Activated CD8-positive, alpha-beta T cell treated with anti-CD3 and anti-CD28 coated beads for 36 hours (primary cell): ENCODE measurements around the gene SMARCE1. TPM values are rescaled to one million over a fixed set of nuclear protein-coding genes. Genes with fewer than 3 reads are reported as not detected.
A peak's percentile ranks its signal among the peaks of the same experiment; 100 is the strongest.

Source experiments
- ATAC-seq: fragments of 200-7000 bp; cut with Tn5 transposase; one replicate; pipeline ENCODE4 v1.10.0; 2021; ENCODE audit warnings: mild to moderate bottlenecking, moderate library complexity
- CTCF ChIA-PET: fragments of 350-600 bp; sonication (Branson Sonifier 250); formaldehyde crosslinking; loops from one replicate; lab custom pipeline; 2021; ENCODE audit warnings: antibody characterized with exemption; lab: Charles Lee
- POLR2A ChIA-PET: fragments of 350-600 bp; sonication (Branson Sonifier 250); formaldehyde crosslinking; loops from one replicate; lab custom pipeline; 2021; ENCODE audit warnings: antibody characterized with exemption; lab: Charles Lee
- DNase-seq: peaks from one replicate; pipeline ENCODE4 v3.0.0-alpha.2; 2020
- H3K27ac Mint-ChIP-seq: one replicate; pipeline ENCODE4 v1.8.0; 2021; ENCODE audit warnings: mild to moderate bottlenecking, mixed read lengths
- H3K27me3 Mint-ChIP-seq: one replicate; pipeline ENCODE4 v1.8.0; 2021; ENCODE audit warnings: mixed read lengths
- H3K36me3 Mint-ChIP-seq: one replicate; pipeline ENCODE4 v1.8.0; 2021; ENCODE audit warnings: low read depth, mixed read lengths
- H3K4me1 Mint-ChIP-seq: one replicate; pipeline ENCODE4 v1.8.0; 2021; ENCODE audit warnings: low read depth, mixed read lengths
- H3K4me3 Mint-ChIP-seq: one replicate; pipeline ENCODE4 v1.8.0; 2021; ENCODE audit warnings: mild to moderate bottlenecking, moderate library complexity, mixed read lengths
- H3K9me3 Mint-ChIP-seq: one replicate; pipeline ENCODE4 v1.8.0; 2021; ENCODE audit warnings: mixed read lengths
- CTCF ChIP-seq: fragments of 200-600 bp; IDR thresholded peaks from one replicate; pipeline ENCODE4 v1.8.0; 2022; ENCODE audit warnings: antibody characterized with exemption, mild to moderate bottlenecking
- intact Hi-C: fragments of 100-400 bp; cut with micrococcal nuclease; formaldehyde crosslinking; loops from one replicate; pipeline ENCODE4 v1.10.0; 2022
- total RNA-seq, 2 experiments: library from RNA; stranded (reverse); gene quantifications; one replicate each; pipeline ENCODE4 v1.2.3, GENCODE V29; 2021

Gene SMARCE1
- total RNA-seq, 2 experiments from 2014 or later: 87.8 to 92.5 TPM

- no peaks in the 10 kb centered on the region for H3K36me3 Mint-ChIP-seq
- H3K4me3 Mint-ChIP-seq: peak overlapping the region; percentile 63
- TF ChIP-seq CTCF: no peak
- ChIA-PET CTCF (interaction anchor here (0.7 to 13.7 kb wide), 23 partner anchors 7 to 1044 kb away, joined by 3 to 336 read pairs (median 6); partner anchors contain the start of genes CCR7 and SMARCE1), POLR2A (interaction anchor here (0.6 to 30.9 kb wide), 8 partner anchors 14 to 100 kb away, joined by 3 to 787 read pairs (median 4); partner anchors contain the start of genes CCR7 and SMARCE1)
- H3K27ac Mint-ChIP-seq: no peak overlapping the region
- no peak for DNase-seq
- H3K4me1 Mint-ChIP-seq: peaks cover 80% of the 10 kb centered on the region
- H3K9me3 Mint-ChIP-seq: no peaks in the 10 kb centered on the region
- H3K27me3 Mint-ChIP-seq: no peaks in the 10 kb centered on the region
- intact Hi-C loops: no loop called here
- ATAC-seq: no peak
Observed at GRCh38 chr17:40618754-40619625, 28.6 kb downstream of the SMARCE1 start.

GRCh38 chr17:40617678-40618240, 29.9 kb downstream of the SMARCE1 start:
- Mint-ChIP-seq H3K36me3 (no peaks in the 10 kb centered on the region), H3K27me3 (no peaks in the 10 kb centered on the region), H3K4me3 (no peak overlapping the region), H3K9me3 (no peaks in the 10 kb centered on the region), H3K4me1 (peaks cover 82% of the 10 kb centered on the region), H3K27ac (no peak overlapping the region)
- DNase-seq (no peak), ATAC-seq (no peak)
- POLR2A ChIA-PET: interaction anchor here (0.6 to 30.9 kb wide), 4 partner anchors 9 to 56 kb away, joined by 3 to 787 read pairs (median 7); partner anchors contain the start of gene CCR7
- intact Hi-C loops: no loop called here
- CTCF ChIA-PET: interaction anchor here (13.7 kb wide), 1 partner anchor 55 kb away, joined by 336 read pairs; the partner anchor contains the start of gene CCR7
- no peak for TF ChIP-seq CTCF

- no peak for TF ChIP-seq CTCF
- Mint-ChIP-seq H3K4me3 (no peak overlapping the region), H3K27me3 (no peaks in the 10 kb centered on the region), H3K27ac (peak overlapping the region; percentile 92), H3K9me3 (no peaks in the 10 kb centered on the region), H3K36me3 (no peaks in the 10 kb centered on the region), H3K4me1 (peaks cover 80% of the 10 kb centered on the region)
- POLR2A ChIA-PET: interaction anchor here (0.9 to 30.9 kb wide), 4 partner anchors 8 to 55 kb away, joined by 3 to 787 read pairs (median 8); partner anchors contain the start of gene CCR7
- CTCF ChIA-PET: interaction anchor here (1.2 to 13.7 kb wide), 4 partner anchors 9 to 254 kb away, joined by 5 to 336 read pairs (median 14); partner anchors contain the start of gene CCR7
- no peak for DNase-seq
- intact Hi-C loops: no loop called here
- ATAC-seq: no peak
Observed at GRCh38 chr17:40616592-40616991, 31.0 kb downstream of the SMARCE1 start.

GRCh38 chr17:40615841-40616476, 31.7 kb downstream of the SMARCE1 start:
- Mint-ChIP-seq H3K4me3 (no peak overlapping the region), H3K4me1 (peaks cover 80% of the 10 kb centered on the region), H3K9me3 (no peaks in the 10 kb centered on the region), H3K27me3 (no peaks in the 10 kb centered on the region), H3K27ac (peak overlapping the region; percentile 92), H3K36me3 (no peaks in the 10 kb centered on the region)
- no peak for ATAC-seq
- ChIA-PET CTCF (interaction anchor here (0.9 to 13.7 kb wide), 18 partner anchors 10 to 933 kb away, joined by 3 to 336 read pairs (median 5); partner anchors contain the start of gene CCR7), POLR2A (interaction anchor here (1.0 to 30.9 kb wide), 8 partner anchors 8 to 175 kb away, joined by 3 to 787 read pairs (median 10); partner anchors contain the start of gene CCR7)
- intact Hi-C loops: loop anchor here (2.0 kb wide), 1 partner anchor 53 kb away; no protein-coding TSS in a partner anchor
- no peak for DNase-seq
- TF ChIP-seq CTCF: no peak
